Testis (tissue), 3 donors: Measurements from ENCODE around the gene PKDREJ. TPM values are rescaled to one million over a fixed set of nuclear protein-coding genes. Genes with fewer than 3 reads are reported as not detected.

Experiments
- DNase-seq: peaks from one replicate; pipeline ENCODE4 v3.0.0-alpha.2; 2019
- H3K27ac ChIP-seq, 2 donors: fragments of 200-600 bp; sonication (generic); one replicate each; pipeline ENCODE4 v1.5.1; 2019
- H3K27me3 ChIP-seq: fragments of 200-600 bp; sonication (generic); one replicate; pipeline ENCODE4 v1.5.1; 2019
- H3K36me3 ChIP-seq: fragments of 200-600 bp; sonication (generic); one replicate; pipeline ENCODE4 v1.5.1; 2017; ENCODE audit warnings: low read depth; ENCODE audit errors: missing control alignments
- H3K4me1 ChIP-seq: fragments of 200-600 bp; sonication (generic); one replicate; pipeline ENCODE4 v1.5.1; 2019
- H3K4me3 ChIP-seq, 2 donors: fragments of 200-600 bp; sonication (generic); one replicate each; pipeline ENCODE4 v1.5.1; 2017 to 2019
- H3K9me3 ChIP-seq: fragments of 200-600 bp; sonication (generic); one replicate; pipeline ENCODE4 v1.5.1; 2017
- CTCF ChIP-seq, 3 experiments: fragments of 450-650 bp in 2 of 3; fragments of 200-600 bp in 1 of 3; sonication (generic) in 1 of 3; IDR thresholded peaks; one replicate each; pipeline ENCODE4 v1.5.1; 2016 to 2019; ENCODE audit warnings: antibody characterized with exemption in 3 of 3, mild to moderate bottlenecking in 2 of 3, moderate library complexity in 1 of 3
- POLR2A ChIP-seq: fragments of 450-650 bp; IDR thresholded peaks from one replicate; pipeline ENCODE4 v1.6.1; 2017; ENCODE audit warnings: antibody characterized with exemption, mild to moderate bottlenecking, moderate library complexity
- WGBS, 2 donors: methylation state at CpG; one replicate each; pipeline ENCODE4 v1.1.5; 2018; 5-methylcytosine and 5-hydroxymethylcytosine counted together
- intact Hi-C: fragments of 100-400 bp; cut with DNase I; formaldehyde crosslinking; loops from one replicate; pipeline ENCODE4 v1.15.1; 2023; ENCODE audit warnings: low total_unique reads
- polyA plus RNA-seq: library from polyadenylated mRNA; stranded (reverse); fragments of 350-450 nt; fragmentation: Illumina TruSeq; extraction: RNeasy Lipid Tissue Mini Kit (QIAGEN cat#74804); gene quantifications from one replicate; pipeline ENCODE4 v1.2.3, GENCODE V29; 2014; ENCODE audit warnings: low read depth, low replicate concordance; ENCODE audit not compliant: insufficient read depth
- total RNA-seq, 2 donors: library from RNA; depleted of rRNA; stranded (reverse); fragments of >200 nt; gene quantifications; one replicate each; pipeline ENCODE4 v1.2.3, GENCODE V29; 2016

PKDREJ gene
- total and polyA plus RNA-seq, 3 donors from 2014 or later: 3.4 to 10.4 (median 5.0) TPM

GRCh38 chr22:46308283-46308988 lies 45.3 kb upstream of the PKDREJ start:
- TF ChIP-seq POLR2A: no peak
- TF ChIP-seq CTCF (IDR thresholded peaks at IDR 0.05): no peak
- no peaks in the 10 kb centered on the region for H3K4me1 ChIP-seq
- intact Hi-C loops: no loop called here
- no peak overlapping the region for H3K27ac ChIP-seq
- H3K27me3 ChIP-seq: no peaks in the 10 kb centered on the region
- H3K36me3 ChIP-seq: no peaks in the 10 kb centered on the region
- 89 to 95% methylated on average over 15 to 23 of the region's 23 CpGs for WGBS, 2 donors
- no peak overlapping the region for H3K4me3 ChIP-seq
- H3K9me3 ChIP-seq: no peaks in the 10 kb centered on the region
- DNase-seq: no peak

DNA sequence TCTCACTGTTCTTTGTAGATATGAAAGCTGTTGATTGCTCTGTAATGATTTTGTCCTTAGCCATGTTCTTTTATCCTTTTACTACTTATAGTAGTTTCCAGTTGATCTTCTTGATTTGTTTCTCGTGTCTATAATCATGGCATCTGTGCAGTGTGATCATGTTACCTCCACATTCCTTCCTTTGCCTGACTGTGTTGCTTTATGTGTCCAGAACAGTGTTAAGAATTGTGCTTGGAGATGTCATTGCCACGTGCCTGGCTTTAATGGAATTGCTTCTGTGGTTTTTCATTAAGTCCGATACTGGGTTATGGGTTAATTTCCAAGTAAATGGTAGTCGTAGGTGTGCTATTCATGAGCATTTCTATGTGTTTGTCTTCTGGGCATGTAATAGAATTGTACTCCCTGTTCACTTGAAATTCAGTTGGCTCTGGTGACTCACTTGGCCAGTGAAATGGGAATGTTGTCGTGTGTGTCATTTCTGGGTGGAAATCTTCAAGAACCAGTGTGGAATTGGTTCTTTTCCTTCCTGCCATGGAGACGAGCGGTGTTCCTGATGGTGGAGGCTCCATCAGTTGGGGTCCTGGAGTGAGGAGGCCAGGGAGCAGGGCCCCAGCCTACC lies 40.3 kb upstream of the PKDREJ start:
- Histone ChIP-seq H3K9me3 (no peaks in the 10 kb centered on the region), H3K4me1 (no peaks in the 10 kb centered on the region), H3K27me3 (no peaks in the 10 kb centered on the region), H3K36me3 (no peaks in the 10 kb centered on the region), H3K4me3 (no peak overlapping the region), H3K27ac (no peak overlapping the region)
- no peak for TF ChIP-seq POLR2A
- TF ChIP-seq CTCF (IDR thresholded peaks at IDR 0.05): no peak
- intact Hi-C loops: no loop called here
- 92% methylated on average over 7 of the region's 7 CpGs for WGBS, 2 donors
- no peak for DNase-seq

DNA sequence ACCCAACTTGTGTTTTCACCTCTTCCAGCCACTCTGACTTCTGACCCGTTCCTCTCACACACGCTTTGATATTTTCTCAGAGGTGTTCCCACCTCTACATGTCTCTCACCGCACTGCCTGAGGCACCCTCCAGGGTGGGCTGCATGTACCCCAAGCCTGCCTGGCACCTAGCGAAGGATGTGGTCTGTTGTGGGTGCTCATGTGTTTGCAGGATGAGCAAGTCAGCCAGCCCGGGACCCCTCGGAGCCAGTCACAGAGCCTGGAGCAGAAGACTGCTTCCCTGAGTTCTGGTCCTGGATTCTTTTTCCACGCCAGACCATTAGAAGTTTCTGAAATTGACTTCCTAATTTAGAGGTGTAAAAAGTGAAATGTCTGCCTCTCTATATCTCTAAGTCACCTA lies 37.3 kb upstream of the PKDREJ start:
- no peak overlapping the region for H3K4me3 ChIP-seq
- intact Hi-C loops: no loop called here
- TF ChIP-seq CTCF (IDR thresholded peaks at IDR 0.05) (no peak), POLR2A (no peak)
- H3K9me3 ChIP-seq: no peaks in the 10 kb centered on the region
- WGBS, 2 donors: 88 to 99% methylated on average over 7 of the region's 7 CpGs
- no peaks in the 10 kb centered on the region for H3K36me3 ChIP-seq
- DNase-seq: no peak
- no peak overlapping the region for H3K27ac ChIP-seq
- H3K27me3 ChIP-seq: no peaks in the 10 kb centered on the region
- H3K4me1 ChIP-seq: peaks cover 13% of the 10 kb centered on the region

- TF ChIP-seq POLR2A (no peak), CTCF (IDR thresholded peaks at IDR 0.05) (no peak)
- 86 to 97% methylated on average over 13 of the region's 13 CpGs for WGBS, 2 donors
- Histone ChIP-seq H3K9me3 (no peaks in the 10 kb centered on the region), H3K27ac (no peak overlapping the region), H3K4me1 (peaks cover 13% of the 10 kb centered on the region), H3K27me3 (no peaks in the 10 kb centered on the region), H3K36me3 (no peaks in the 10 kb centered on the region), H3K4me3 (no peak overlapping the region)
- no peak for DNase-seq
- intact Hi-C loops: no loop called here
Observed at GRCh38 chr22:46299101-46299500, 36.0 kb upstream of the PKDREJ start.
